GM21825 (cell line): ENCODE data around the gene DYRK1B.

Experiments used
- ATAC-seq: cut with Tn5 transposase; IDR thresholded peaks from one replicate; pipeline ENCODE4 v1.9.1; 2021; ENCODE audit warnings: mild to moderate bottlenecking, moderate library complexity; ENCODE audit not compliant: unreplicated experiment

Gene DYRK1B

DNA sequence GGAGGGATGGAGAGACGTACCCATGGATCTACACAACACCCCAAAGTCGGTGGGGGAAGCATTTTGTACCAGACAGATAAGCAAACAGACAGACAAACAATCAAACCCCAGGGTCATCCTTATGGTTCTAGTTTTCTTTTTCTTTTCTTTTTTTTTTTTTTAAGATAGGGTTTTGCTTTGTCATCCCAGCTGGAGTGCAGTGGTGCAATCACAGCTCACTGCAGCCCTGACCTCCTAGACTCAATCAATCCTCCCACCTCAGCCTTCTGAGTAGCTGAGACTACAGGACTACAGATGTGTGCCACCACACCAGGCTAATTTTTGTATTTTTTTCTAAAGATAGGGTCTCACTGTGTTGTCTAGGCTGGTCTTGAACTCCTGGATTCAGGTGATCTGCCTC is 30.2 kb upstream of the DYRK1B start:
- ATAC-seq = no peak

DNA sequence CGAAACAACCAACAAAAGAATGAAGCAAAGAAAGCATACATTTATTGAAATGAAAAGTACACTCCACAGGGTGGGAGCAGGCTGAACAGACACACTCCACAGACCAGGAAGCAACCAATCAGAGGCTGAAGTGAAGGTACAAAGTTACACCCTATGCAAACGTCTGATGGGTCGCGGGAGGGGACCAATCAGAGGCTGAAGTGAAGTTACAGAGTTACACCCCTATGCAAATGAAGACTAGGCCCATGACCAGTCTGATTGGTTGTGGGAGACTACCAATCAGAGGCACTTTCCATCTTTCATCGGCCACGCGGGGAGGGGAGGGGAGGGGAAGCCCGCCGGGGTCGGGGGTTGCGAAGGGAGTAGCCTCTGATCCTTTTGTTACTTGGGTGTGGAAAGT is 24.6 kb upstream of the DYRK1B start:
- ATAC-seq = no peak

DNA sequence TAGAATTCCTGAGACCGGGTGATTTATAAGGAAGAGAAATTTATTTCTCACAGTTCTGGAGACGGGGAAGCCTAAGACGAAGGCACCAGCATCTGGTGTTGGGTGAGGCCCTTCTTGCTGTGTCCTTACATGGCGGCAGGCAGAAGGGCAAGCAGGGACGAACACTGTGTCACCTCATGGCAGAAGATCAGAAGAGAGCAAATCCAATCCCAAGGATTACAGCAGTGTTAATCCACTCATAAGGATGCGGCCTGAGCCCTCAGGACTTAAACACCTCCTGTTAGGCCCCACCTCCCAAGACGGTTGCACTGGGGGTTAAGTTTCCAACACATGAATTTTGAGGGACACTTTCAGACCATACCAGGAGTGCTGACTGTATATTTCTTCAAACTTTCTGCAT is 18.9 kb upstream of the DYRK1B start:
- ATAC-seq = no peak

DNA sequence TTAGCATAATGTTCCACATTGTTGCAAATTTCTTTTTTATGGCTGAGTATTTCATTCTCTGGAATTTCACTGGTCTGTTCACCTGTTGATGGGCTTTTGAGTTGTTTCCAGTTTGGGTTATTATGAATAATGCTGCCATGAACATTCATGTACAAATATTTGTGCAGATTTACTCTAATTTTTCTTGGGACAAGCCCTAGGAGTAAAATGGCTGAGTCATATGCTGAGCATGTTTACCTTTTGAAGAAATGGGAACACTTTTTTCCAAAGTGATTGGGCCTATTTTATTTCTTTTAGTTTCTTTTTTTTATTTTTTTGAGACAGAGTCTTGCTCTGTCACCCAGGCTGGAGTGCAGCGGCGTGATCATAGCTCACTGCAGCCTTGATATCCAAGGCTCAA is 16.9 kb upstream of the DYRK1B start:
- no peak for ATAC-seq

DNA sequence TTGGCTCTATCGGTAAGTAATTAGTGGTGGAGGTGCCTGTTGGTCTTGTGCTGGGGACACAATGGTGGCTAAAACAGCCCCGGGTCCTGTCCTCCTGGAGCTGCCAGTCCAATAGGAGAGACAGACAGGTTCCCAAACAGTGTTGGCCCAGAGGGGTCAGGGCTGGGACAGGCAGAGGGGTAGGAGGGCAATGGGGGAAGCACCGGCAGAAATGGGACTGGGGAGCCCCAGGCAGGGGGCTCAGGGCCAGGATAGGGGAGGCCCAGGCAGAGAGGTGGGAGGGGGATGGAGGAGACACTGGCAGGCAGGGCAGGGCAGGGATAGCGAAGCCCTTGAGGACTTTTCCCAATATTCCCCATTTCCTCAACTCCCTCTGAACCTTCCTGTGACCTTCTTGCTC is 14.4 kb upstream of the DYRK1B start:
- ATAC-seq = no peak

DNA sequence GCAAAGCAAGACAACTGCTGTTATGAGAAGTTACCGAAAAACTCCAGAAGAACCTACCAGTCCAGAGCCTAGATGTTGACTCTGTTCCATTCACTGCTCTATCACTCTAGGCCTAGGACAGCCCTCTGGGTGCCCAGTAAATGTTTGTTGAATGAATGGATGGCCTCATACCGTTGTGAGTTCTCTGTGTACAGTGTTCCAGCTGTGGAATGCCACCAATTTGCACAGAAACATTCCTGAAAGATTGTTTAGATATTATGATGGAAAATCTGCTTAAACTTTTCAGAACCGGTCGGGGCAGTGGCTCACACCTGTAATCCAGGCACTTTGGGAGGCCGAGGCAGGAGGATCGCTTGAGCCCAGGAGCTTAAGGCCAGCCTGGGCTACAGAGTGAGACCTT is 13.6 kb upstream of the DYRK1B start:
- ATAC-seq = no peak

DNA sequence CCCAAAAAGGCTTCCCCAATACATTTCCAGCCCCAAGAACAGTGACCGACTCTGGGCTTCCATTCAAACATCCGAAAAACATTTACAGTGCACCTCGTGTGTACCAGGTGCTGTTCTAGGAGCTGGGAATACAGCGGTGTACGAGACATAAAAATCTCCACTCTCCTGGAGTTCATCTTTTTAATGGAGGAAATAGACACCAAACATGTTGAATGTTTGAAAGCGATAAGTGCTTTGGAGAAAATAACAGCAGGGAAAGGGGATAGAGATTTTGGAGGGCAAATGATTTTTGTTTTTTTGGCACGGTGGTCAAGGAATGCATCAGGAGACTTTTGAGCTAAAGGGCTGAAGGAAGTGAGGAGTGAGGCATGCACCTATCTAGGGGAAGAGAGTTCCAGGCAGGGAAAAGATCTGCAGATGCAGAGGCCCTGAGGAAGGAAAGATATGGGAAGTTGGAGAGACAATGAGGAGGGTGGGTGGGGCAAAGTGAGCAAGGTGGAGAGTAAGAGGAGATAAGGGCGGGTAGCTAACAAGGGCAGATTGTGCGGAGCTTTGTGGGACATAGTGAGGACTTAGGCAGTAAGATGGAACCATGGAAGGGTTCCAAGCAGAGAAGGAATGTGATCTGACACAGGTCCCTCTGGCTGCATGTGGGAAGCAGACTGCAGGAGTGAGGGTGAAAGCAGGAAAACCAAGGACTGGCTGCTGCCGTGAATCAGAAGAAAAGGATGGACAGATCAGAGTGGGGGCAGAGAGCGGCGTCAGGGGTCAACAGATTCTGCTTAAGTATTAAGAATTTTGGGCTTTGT is 12.9 kb upstream of the DYRK1B start:
- ATAC-seq = no peak

DNA sequence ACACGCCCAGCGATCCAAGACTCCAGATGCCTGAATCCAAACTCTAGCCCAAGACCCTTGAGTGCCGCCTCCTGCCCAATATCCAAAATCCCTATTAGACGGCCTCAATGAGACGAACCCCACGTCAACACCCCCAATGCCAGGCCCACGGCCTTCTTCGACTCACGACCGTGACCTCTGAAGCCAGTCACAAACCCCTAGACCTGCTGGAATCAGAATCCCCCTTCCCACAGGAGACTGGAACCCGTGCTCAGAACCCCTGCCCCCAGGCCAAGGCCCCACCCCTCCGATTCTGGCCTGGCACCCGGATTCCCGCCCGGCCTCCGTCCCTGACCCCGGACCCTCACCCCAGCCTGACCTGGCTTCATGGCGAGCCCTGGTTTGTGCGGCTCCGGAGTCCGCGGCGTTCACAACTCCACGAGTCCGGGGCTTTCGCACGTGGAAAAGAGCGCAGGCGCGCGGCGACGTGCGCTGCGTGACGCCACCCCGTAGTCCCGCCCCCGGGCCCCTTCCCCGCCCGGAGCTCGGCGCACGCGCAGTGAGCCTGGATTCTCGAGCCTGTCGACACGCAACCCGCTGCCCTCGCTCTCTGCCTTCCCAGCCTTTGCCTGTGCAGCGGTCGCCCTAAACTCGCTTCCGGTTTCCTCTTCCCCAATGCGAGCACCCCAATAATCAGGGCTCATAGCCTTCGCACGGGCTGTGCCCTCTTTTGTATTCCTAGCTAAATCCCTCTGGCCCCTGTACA is 12.1 kb upstream of the DYRK1B start, which contains the start of gene FBL:
Gene FBL, minus strand, starts transcription at position 447 of the 745 bp plus-strand sequence. Its CDS starts 79 bp downstream, at position 368.
- ATAC-seq = no peak

DNA sequence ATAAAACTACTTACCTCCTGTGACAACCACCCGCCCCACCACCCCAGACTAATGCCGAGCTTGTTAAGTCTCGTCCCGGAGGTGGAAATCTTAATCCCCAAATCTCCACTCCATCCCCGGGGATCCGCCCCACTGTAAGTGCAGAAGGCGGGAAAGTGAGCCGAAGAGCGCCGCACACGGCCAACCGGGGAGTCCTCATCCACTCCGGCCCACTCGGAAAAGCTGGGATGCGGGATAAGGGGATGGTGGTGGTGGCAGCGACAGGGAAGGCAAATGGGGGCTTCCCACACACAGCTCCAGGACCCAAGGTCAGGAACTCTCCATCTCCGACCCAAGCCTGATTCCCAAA is 11.6 kb upstream of the DYRK1B start:
- ATAC-seq = no peak

DNA sequence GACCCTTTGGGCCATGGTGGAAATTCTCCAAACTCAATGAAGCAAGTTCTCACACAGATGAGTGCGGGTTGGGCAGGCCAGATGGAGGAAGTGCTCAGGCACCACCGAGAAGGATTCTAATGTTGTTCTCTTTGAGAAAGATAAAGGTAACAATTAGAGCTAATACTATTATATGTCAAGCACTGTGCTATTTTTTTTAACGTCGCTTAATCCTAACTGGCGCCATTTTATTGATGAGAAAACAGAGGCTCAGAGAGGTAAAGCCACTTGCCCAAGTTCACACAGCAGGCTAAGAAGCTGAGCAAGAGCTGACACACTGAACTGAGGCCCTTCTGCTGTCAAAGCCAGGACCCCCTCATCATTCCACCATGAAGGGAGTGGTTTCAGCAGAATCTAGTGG is 11.2 kb upstream of the DYRK1B start:
- no peak for ATAC-seq

DNA sequence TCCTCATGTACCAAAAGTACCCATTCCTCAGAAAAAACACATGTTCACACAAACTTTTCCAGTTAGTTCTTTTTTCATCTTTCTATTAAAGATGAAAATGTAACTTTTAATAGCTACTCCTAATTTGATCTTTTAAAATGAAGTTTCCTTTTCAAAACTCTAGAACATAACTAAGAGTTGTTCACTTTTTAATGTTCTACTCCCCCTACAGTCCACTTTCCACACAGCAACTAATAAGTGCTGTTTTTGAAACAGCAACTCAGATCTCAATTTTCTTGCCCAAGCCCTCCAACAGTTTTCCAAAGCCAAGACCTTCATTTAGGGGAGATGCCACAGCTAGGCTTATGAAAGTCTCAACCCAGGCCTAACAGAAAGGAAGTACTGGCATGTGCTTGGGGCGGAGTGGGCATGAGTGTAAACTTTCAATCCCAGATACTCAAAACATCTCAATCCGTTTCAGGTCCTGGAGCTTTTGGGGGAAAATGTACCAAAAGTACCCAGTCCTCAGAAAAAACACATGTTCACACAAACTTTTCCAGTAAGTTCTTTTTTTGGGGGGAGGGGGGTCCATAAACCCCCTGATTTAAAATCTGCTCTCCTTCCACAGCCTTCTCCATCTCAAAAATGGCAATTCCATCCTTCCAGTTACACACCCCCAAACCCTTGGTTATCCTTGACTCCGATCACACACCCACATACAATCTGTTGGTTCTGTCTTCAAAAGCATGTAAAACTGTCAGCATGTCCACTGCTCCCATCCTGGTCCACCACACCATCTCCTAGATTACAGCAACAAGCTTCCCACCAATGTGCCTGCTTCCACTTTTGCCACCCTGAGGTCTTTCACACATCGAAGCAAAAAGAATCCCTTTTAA is 10.2 kb upstream of the DYRK1B start:
- no peak for ATAC-seq

DNA sequence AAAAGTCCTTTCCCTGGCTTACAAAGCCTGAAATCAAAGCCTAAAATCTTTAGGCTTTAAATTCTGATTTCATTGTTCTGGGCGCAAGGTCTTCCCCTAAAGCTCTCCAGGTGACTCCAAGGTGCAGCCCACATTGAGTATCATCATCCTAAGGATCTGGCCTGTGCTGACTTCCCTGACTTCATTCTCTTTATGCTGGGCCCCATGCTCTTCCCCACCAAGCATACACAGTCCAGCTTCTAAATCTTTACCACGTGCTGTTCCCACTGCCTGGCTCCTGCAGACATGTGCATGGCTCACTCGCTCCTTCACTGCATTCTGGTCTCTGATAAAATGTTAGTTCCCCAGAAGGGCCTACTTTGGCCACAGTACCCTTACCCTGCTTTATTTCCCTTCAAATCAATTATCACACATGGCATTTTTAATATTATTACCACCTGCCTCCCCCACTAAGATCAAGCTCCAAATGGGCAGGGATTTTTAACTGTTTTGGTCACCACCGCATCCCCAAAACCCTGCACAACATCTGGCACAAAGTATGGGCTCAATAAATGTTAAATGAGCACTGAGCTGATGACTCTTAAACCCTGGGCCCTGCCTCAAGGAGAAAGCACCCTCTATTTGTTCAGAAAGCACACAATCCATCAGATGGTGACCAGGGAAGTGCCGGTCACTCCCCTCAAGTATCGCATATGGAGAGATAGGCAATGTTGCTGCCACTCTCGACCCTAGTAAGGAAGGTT is 8.9 kb upstream of the DYRK1B start:
- no peak for ATAC-seq

DNA sequence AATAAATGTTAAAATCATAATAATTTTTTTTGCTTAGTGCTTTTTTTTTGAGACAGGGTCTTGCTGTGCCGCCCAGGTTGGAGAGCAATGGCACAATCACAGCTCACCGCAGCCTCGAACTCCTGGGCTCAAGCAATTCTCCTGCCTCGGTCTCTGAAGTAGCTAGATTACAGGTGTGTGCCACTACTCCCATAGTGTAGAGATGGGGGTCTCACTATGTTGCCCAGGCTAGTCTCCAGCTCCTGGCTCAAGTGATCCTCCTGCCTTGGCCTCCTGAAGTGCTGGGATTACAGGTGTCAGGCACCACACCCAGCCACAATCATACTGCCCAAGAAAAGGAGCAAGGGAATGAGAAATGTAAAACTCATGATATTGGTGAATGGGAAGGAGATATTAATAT is 7.1 kb upstream of the DYRK1B start:
- ATAC-seq = no peak

DNA sequence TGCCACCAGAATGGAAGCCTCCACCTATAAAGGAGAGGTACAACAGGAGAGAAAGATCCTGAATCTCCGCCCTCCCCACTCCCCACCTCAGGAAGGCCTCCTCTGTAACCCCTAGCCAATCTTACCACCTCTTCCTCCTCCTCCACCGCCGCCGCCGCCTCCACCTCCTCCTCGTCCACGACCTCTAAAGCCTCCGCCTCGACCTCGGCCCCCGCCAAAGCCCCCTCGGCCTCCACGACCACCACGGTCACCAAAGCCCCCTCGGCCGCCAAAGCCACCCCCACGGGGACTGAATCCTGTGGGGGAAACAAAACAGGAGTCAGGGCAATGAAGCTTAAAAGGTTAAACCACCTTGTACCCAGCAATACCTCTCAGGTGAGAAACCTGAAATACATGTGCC is 6.5 kb upstream of the DYRK1B start:
- ATAC-seq = no peak

DNA sequence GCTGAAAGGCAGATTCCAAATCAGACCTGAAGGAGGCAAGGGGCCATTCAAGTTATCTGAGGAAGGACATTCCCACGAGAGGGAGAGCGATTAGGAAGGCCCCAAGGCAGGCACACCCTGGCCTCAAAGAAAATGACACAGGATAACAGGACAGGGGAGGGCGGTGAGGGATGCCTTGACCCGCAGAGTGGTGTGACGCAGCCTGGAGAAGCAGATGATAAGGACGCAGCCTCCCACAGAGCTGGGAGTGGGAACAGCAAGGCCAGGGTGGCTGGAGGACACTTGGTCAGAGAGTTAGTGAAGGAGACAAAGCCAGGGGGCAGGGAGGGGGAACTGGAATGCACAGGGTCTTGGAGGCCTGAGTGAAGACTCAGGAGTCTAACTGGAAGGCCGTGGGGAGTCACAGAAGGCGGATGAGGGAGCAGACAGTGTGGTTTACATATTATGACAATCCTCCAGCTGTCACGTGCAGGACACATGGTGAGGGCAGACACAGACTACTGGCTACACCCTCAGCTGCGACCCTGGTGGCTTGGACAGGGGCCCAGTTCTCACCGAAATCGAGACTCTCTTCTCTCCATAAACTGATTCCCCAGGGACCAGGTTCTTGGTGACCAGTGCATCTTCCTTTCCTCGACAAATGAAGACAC is 5.8 kb upstream of the DYRK1B start:
- ATAC-seq = no peak

DNA sequence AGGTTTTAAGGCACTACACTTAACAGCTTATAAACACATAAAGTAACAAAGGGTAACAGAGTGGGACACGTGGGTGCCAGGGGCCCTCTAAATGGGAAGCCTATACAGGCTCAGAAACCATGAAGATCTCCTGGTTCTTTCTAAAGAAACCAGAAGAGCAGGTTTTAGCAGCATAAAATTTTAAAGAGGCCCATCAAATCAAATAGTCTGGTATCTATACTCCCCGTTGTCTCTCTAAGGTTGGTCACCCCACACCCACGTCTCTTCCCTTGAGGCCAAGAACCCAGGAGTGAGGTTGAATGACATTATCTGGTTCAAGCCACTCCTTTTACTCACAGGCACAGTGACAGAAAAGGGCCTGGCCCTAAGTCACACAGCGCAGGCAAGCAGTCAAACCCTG is 4.6 kb upstream of the DYRK1B start:
- ATAC-seq = no peak

DNA sequence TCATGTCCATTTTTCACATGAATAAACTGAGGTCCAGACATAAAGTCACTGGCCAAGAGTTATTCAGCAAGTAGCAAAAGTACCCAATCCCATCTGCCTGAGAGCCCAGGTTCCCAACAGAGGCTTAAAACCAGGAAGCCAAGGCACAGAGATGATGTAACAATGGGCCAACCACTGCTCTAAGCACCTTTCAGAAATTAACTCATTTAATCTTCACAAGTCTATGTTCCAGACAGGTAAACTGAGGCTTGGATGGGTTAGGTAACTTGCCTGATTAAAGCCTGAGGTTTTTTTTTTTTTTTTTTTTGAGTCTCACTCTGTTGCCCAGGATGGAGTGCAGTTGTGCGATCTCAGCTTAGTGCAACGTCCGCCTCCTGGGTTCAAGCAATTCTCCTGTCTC is 4.0 kb upstream of the DYRK1B start:
- no peak for ATAC-seq

DNA sequence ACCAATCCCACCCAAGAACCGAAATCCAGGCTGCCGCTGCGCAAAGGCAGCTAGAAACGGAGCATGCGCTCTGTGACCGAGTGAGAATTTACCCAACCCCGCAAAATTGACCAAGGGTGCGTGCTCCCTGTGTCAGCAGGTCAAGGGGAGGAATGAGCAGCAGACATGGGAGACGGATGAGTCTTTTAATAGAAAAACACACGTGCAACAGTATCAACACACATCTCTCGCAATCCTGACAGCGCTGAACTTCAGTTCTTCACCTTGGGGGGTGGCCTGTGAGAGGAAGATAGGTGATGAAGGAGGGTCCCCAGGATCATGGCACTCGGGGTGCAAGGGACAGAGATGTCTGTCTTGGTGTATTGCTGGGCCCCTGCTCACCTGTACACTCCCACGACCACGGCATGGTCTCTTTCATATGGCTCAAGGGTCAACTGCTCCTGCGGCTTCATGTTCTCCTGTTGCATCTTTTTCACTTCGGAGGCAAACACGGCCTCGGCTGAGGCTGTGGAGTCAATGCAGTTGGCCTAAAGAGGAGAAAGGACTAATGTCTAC is 402 bp upstream of the DYRK1B start:
- ATAC-seq = no peak

DNA sequence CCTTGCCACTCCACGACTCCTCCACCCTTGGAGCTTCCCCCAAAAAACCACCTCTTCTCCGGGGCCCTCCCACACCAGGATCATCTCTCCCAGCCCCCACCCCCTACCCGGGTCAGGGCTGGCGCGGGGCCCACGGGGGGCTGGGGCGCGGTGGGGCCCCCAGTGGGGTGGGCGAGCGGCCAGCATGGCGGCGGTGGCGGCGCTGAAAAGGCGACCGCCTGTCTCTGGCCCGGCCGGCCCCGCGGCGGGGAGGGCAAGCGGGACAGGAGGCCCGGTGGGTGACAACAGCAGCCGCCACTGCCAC is 850 bp downstream of the DYRK1B start:
- ATAC-seq = no peak
